ENCODE data around the gene FOXR1. TPM values are rescaled to one million over a fixed set of nuclear protein-coding genes. Genes with fewer than 3 reads are reported as not detected.

Gene FOXR1
- total and polyA plus RNA-seq, 7 experiments from 2014 or later, result not detected

DNA sequence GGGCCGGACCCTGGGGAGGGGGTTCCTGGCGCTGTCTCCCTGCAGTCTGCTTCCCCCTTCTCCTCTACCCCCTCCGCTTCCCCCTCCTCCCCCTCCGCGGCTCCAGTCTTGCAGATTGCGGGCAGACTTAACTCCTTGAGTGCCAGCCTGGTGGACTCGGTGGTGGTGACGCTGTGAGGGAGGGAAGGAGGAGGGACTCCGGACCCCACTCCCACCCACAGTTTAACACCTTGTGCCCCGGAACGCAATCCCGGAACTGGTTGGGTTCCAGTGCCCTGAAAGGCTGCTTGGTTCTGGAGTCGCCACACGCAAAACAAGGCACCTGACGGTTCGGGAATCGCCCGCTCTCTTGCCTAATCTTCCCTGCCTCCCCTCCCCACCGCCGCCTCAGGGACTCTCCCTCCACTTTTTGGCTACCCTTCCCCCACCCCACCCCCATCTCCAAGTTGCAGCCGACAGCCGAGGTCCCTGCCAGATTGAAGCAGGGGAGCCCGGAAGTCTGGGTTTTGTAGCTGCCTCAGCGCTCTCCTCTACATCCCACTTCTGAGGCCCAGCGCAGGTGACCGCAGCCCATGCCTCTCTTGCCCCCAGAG is 42.0 kb upstream of the FOXR1 start:
- peak overlapping the region; percentile 81 for H3K4me3 ChIP-seq (ENCODE audit: low read length)
- peaks cover 0 to 5% (median 0%) of the 10 kb centered on the region in 5 donors for H3K36me3 Mint-ChIP-seq
- peaks cover 0 to 2% (median 0%) of the 10 kb centered on the region in 5 donors for H3K27me3 Mint-ChIP-seq
- ChIA-PET POLR2A (interaction anchor here (0.7 to 5.0 kb wide), 15 partner anchors 10 to 237 kb away, joined by 3 to 76 read pairs (median 5); partner anchors contain the start of genes DDX6, SLC37A4 and VPS11), CTCF (interaction anchor here (0.5 to 2.9 kb wide), 12 partner anchors 10 to 430 kb away, joined by 3 to 16 read pairs (median 3); no protein-coding TSS in a partner anchor)
- DNase-seq (peak in 8 of 9 donors; percentile 67 to 91 (median 84)), ATAC-seq (peak; percentile 23)
- peaks cover 25 to 36% of the 10 kb centered on the region in 2 donors for H3K4me1 ChIP-seq (ENCODE audit: control insufficient read depth in 2 of 2, insufficient read depth in 2 of 2, low read length in 2 of 2)
- peaks cover 0 to 14% (median 0%) of the 10 kb centered on the region in 3 experiments for H3K36me3 ChIP-seq (ENCODE audit: control insufficient read depth in 2 of 3, insufficient read depth in 3 of 3, low read length in 3 of 3)
- H3K27me3 ChIP-seq (ENCODE audit: control insufficient read depth in 2 of 2, insufficient read depth in 2 of 2, low read length in 2 of 2), result no peaks in the 10 kb centered on the region
- intact Hi-C loops (cut with micrococcal nuclease), result loop anchor here (1.0 to 5.0 kb wide), 14 partner anchors 27 to 707 kb away; partner anchors contain the start of genes KMT2A (in 2 of the 2), UPK2 (in 2 of the 2), ARCN1 (in 1 of the 2) and C2CD2L (in 1 of the 2)
- peak overlapping the region; percentile 96 to 100 (median 99) for H3K27ac Mint-ChIP-seq
- H3K9me3 ChIP-seq (ENCODE audit: control insufficient read depth in 2 of 3, low read length in 3 of 3), result no peaks in the 10 kb centered on the region
- H3K4me1 Mint-ChIP-seq, result peaks cover 27 to 54% (median 46%) of the 10 kb centered on the region in 7 donors
- H3K27ac ChIP-seq (ENCODE audit: low read depth, low read length), result peak overlapping the region; percentile 96
- H3K4me3 Mint-ChIP-seq, result peak overlapping the region; percentile 86 to 98 (median 95)
- peaks cover 0 to 7% (median 0%) of the 10 kb centered on the region in 11 donors for H3K9me3 Mint-ChIP-seq

DNA sequence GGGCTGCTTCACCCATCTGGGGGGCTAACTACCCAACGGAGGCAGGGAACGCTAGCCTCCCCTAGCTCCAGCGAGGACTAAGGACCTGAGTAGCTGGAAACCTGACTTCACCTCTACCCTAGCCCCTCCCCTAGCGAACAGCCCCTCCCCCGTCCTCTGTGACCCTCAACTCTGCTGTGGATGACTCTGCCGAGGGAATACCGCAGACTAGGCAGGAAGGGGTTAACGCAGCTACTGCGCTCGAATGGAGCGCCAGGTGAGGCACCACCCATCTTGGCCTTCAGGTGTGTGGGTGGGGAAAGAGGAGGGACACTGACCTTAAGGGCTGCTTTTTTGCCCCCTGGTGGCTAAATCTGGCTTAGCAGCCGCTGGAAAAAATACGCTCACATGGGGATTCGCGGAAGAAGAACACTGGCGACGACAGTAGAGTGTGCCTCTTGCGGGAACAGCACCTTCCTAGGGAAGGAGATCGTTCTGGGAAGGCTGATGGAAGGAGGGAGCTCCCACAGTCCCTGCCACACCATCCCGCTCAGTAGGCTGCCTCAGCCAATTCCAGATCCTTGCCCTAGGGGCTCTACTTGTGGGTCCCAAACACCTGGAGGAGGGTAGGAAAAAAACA is 41.4 kb upstream of the FOXR1 start:
- H3K36me3 ChIP-seq (ENCODE audit: control insufficient read depth in 2 of 3, insufficient read depth in 3 of 3, low read length in 3 of 3), result peaks cover 0 to 7% (median 0%) of the 10 kb centered on the region in 3 experiments
- intact Hi-C loops (cut with micrococcal nuclease), result loop anchor here (1.0 kb wide), 3 partner anchors 26 to 271 kb away; partner anchors contain the start of gene UPK2 (in 1 of the 2)
- peak overlapping the region; percentile 96 for H3K27ac ChIP-seq (ENCODE audit: low read depth, low read length)
- peak overlapping the region; percentile 86 to 98 (median 95) for H3K4me3 Mint-ChIP-seq
- no peaks in the 10 kb centered on the region for H3K27me3 ChIP-seq (ENCODE audit: control insufficient read depth in 2 of 2, insufficient read depth in 2 of 2, low read length in 2 of 2)
- peak overlapping the region; percentile 96 to 100 (median 99) for H3K27ac Mint-ChIP-seq
- H3K4me1 Mint-ChIP-seq, result peaks cover 27 to 54% (median 46%) of the 10 kb centered on the region in 7 donors
- DNase-seq (peak; percentile 73 to 90 (median 87)), ATAC-seq (peak; percentile 24)
- H3K4me3 ChIP-seq (ENCODE audit: low read length), result peak overlapping the region; percentile 81
- peaks cover 25 to 36% of the 10 kb centered on the region in 2 donors for H3K4me1 ChIP-seq (ENCODE audit: control insufficient read depth in 2 of 2, insufficient read depth in 2 of 2, low read length in 2 of 2)
- H3K9me3 Mint-ChIP-seq, result peaks cover 0 to 7% (median 0%) of the 10 kb centered on the region in 11 donors
- H3K9me3 ChIP-seq (ENCODE audit: control insufficient read depth in 2 of 3, low read length in 3 of 3), result no peaks in the 10 kb centered on the region
- CTCF ChIA-PET, result interaction anchor here (0.5 to 2.9 kb wide), 13 partner anchors 9 to 431 kb away, joined by 3 to 16 read pairs (median 3); no protein-coding TSS in a partner anchor
- H3K27me3 Mint-ChIP-seq, result peaks cover 0 to 2% (median 0%) of the 10 kb centered on the region in 5 donors
- peaks cover 0 to 5% (median 0%) of the 10 kb centered on the region in 5 donors for H3K36me3 Mint-ChIP-seq
- POLR2A ChIA-PET, result interaction anchor here (0.7 to 5.0 kb wide), 14 partner anchors 10 to 238 kb away, joined by 3 to 76 read pairs (median 5); partner anchors contain the start of genes DDX6, SLC37A4 and VPS11

DNA sequence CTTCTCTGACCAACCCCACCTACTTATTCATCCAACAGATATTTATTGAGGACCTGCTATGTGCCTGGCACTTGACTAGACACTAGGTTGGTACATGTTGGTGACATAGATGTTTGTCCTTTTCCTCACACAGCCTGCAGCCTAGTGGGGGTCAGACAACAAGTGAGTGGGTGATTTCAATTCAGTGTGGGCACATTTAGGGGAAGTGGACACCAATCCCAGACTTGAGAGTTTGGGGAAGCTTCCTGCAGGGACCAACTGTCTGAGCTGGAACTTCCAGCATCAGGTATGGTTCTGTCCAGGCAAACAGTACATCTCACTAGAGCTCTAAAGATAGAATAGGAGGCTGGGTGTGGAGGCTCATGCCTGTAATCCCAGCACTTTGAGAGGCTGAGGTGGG is 40.0 kb upstream of the FOXR1 start:
- POLR2A ChIA-PET, result interaction anchor here (0.6 to 5.0 kb wide), 4 partner anchors 12 to 881 kb away, joined by 3 to 76 read pairs (median 7); partner anchors contain the start of gene DDX6
- CTCF ChIA-PET, result interaction anchor here (0.5 to 2.9 kb wide), 6 partner anchors 8 to 280 kb away, joined by 3 to 16 read pairs (median 4); partner anchors contain the start of gene DDX6
- peak overlapping the region; percentile 96 for H3K27ac ChIP-seq (ENCODE audit: low read depth, low read length)
- H3K27me3 ChIP-seq (ENCODE audit: control insufficient read depth in 2 of 2, insufficient read depth in 2 of 2, low read length in 2 of 2), result no peaks in the 10 kb centered on the region
- H3K4me1 ChIP-seq (ENCODE audit: control insufficient read depth in 2 of 2, insufficient read depth in 2 of 2, low read length in 2 of 2), result peaks cover 24 to 36% of the 10 kb centered on the region in 2 donors
- peaks cover 0 to 6% (median 0%) of the 10 kb centered on the region in 3 experiments for H3K36me3 ChIP-seq (ENCODE audit: control insufficient read depth in 2 of 3, insufficient read depth in 3 of 3, low read length in 3 of 3)
- Mint-ChIP-seq H3K4me3 (peak overlapping the region in 5 of 10 donors; percentile 86 to 97 (median 94)), H3K27ac (peak overlapping the region in 8 of 9 donors; percentile 96 to 100 (median 100)), H3K27me3 (no peaks in the 10 kb centered on the region), H3K36me3 (peaks cover 0 to under 1% (median 0%) of the 10 kb centered on the region in 5 donors), H3K9me3 (peaks cover 0 to 2% (median 0%) of the 10 kb centered on the region in 11 donors), H3K4me1 (peaks cover 22 to 49% (median 42%) of the 10 kb centered on the region in 7 donors)
- no peak overlapping the region for H3K4me3 ChIP-seq (ENCODE audit: low read length)
- ATAC-seq (no peak), DNase-seq (no peak)
- no peaks in the 10 kb centered on the region for H3K9me3 ChIP-seq (ENCODE audit: control insufficient read depth in 2 of 3, low read length in 3 of 3)
- intact Hi-C loops (cut with micrococcal nuclease), result no loop called here

DNA sequence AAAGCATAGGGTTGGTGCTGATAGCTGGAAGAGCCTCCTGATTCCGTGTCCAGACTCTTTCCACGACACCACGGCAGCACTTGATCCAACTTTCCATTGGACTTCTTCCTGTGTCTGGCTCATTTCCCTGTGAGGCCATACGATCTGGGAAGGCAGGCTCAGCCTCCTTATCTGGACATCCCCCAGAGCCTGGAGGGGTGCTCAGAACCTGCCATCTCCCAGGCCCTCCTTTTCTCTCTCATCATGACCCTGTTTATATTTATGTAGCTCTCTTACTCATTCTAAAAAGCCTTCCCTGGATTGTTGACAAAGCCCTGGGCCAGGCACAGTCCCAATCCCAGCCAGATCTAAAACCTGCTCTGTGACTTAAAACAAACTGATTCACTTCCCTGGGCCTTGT is 38.1 kb upstream of the FOXR1 start:
- Histone ChIP-seq H3K27ac (ENCODE audit: low read depth, low read length) (no peak overlapping the region), H3K4me3 (ENCODE audit: low read length) (no peak overlapping the region), H3K9me3 (ENCODE audit: control insufficient read depth in 2 of 3, low read length in 3 of 3) (no peaks in the 10 kb centered on the region), H3K4me1 (ENCODE audit: control insufficient read depth in 2 of 2, insufficient read depth in 2 of 2, low read length in 2 of 2) (peaks cover 9 to 21% of the 10 kb centered on the region in 2 donors), H3K27me3 (ENCODE audit: control insufficient read depth in 2 of 2, insufficient read depth in 2 of 2, low read length in 2 of 2) (no peaks in the 10 kb centered on the region), H3K36me3 (ENCODE audit: control insufficient read depth in 2 of 3, insufficient read depth in 3 of 3, low read length in 3 of 3) (peaks cover 0 to 6% (median 0%) of the 10 kb centered on the region in 3 experiments)
- H3K4me3 Mint-ChIP-seq, result peak overlapping the region in 1 of 10 donors; percentile 25
- peaks cover 14 to 43% (median 39%) of the 10 kb centered on the region in 7 donors for H3K4me1 Mint-ChIP-seq
- H3K27me3 Mint-ChIP-seq, result peaks cover 0 to 3% (median 0%) of the 10 kb centered on the region in 5 donors
- ChIA-PET POLR2A (interaction anchor here (0.6 kb wide), 1 partner anchor 33 kb away, joined by 3 read pairs; no protein-coding TSS in a partner anchor), CTCF (no interaction called here)
- intact Hi-C loops (cut with micrococcal nuclease), result no loop called here
- no peak for ATAC-seq
- peaks cover 0 to 2% (median 0%) of the 10 kb centered on the region in 11 donors for H3K9me3 Mint-ChIP-seq
- no peak for DNase-seq
- no peaks in the 10 kb centered on the region for H3K36me3 Mint-ChIP-seq
- H3K27ac Mint-ChIP-seq, result peak overlapping the region in 8 of 9 donors; percentile 62 to 81 (median 76)

DNA sequence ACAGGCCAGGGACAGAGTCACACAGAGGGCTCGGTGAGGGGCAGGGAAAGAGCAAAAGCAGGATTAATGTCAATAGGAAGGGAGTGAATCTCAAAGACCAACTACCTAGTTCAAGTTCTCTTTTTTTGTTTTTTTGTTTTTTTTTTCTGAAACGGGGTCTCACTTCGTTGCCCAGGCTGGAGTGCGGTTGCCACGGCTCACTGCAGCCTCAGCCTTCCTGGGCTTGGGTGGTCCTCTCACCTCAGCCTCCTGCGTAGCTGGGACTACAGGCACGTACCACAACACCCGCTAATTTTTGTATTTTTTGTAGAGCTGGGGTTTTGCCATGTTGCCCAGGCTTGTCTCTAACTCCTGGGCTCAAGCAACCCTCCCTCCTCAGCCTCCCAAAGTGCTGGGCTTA is 36.2 kb upstream of the FOXR1 start:
- DNase-seq (no peak), ATAC-seq (no peak)
- ChIA-PET CTCF (no interaction called here), POLR2A (interaction anchor here (0.5 to 1.2 kb wide), 5 partner anchors 9 to 157 kb away, joined by 3 to 4 read pairs (median 3); no protein-coding TSS in a partner anchor)
- Mint-ChIP-seq H3K27ac (peak overlapping the region in 5 of 9 donors; percentile 21 to 86 (median 62)), H3K36me3 (no peaks in the 10 kb centered on the region), H3K4me1 (peaks cover 30 to 58% (median 55%) of the 10 kb centered on the region in 7 donors), H3K27me3 (peaks cover 0 to 3% (median 0%) of the 10 kb centered on the region in 5 donors), H3K9me3 (no peaks in the 10 kb centered on the region), H3K4me3 (no peak overlapping the region)
- intact Hi-C loops (cut with micrococcal nuclease), result no loop called here
- H3K36me3 ChIP-seq (ENCODE audit: control insufficient read depth in 2 of 3, insufficient read depth in 3 of 3, low read length in 3 of 3), result no peaks in the 10 kb centered on the region
- H3K9me3 ChIP-seq (ENCODE audit: control insufficient read depth in 2 of 3, low read length in 3 of 3), result no peaks in the 10 kb centered on the region
- no peaks in the 10 kb centered on the region for H3K27me3 ChIP-seq (ENCODE audit: control insufficient read depth in 2 of 2, insufficient read depth in 2 of 2, low read length in 2 of 2)
- H3K27ac ChIP-seq (ENCODE audit: low read depth, low read length), result no peak overlapping the region
- no peak overlapping the region for H3K4me3 ChIP-seq (ENCODE audit: low read length)
- peaks cover 12 to 35% of the 10 kb centered on the region in 2 donors for H3K4me1 ChIP-seq (ENCODE audit: control insufficient read depth in 2 of 2, insufficient read depth in 2 of 2, low read length in 2 of 2)

Measured in naive thymus-derived CD4-positive, alpha-beta T cell (primary cell).